IMR-90 (cell line): ENCODE data around the gene PTPRN2. TPM values are rescaled to one million over a fixed set of nuclear protein-coding genes. Genes with fewer than 3 reads are reported as not detected.
"Not testable (repeated sequence)": the region's sequence is repeated elsewhere in the genome, so short reads cannot be mapped to it uniquely, and the experiment has no call there.

Source experiments
- ATAC-seq: fragments of 200-7000 bp; cut with Tn5 transposase; 2 replicates; pipeline ENCODE4 v1.9.1; 2020; ENCODE audit warnings: low read depth, mild to moderate bottlenecking, moderate library complexity
- BruUV-seq: library from RNA; stranded (reverse); fragments of 400-500 nt; replicated peaks from 2 replicates; lab custom pipeline; 2021; lab: Mats Ljungman, UMichigan
- CTCF ChIA-PET: fragments of 300-600 bp; formaldehyde crosslinking; extraction: SDS; loops from one replicate; lab custom pipeline; 2021; ENCODE audit warnings: antibody characterized with exemption; lab: Yijun Ruan, JAX
- POLR2A ChIA-PET: fragments of 300-600 bp; sonication (Branson Sonifier 250); formaldehyde crosslinking; loops from one replicate; lab custom pipeline; 2022; ENCODE audit warnings: antibody characterized with exemption; ENCODE audit not compliant: unreplicated experiment; lab: Charles Lee
- DNase-seq: peaks from one replicate; pipeline ENCODE4 v3.0.0; 2013
- H2AFZ ChIP-seq: replicated peaks from 2 replicates; pipeline ENCODE3; 2013; ENCODE audit warnings: low read length, mild to moderate bottlenecking; ENCODE audit not compliant: poor library complexity
- H2AK5ac ChIP-seq: 2 replicates; pipeline ENCODE4 v1.6.1; 2013; ENCODE audit warnings: low read depth, low read length, inconsistent platforms
- H2AK9ac ChIP-seq: replicated peaks from 2 replicates; pipeline ENCODE3; 2013; ENCODE audit warnings: mild to moderate bottlenecking, low read depth, low read length, moderate library complexity; ENCODE audit not compliant: poor library complexity
- H2BK120ac ChIP-seq: 2 replicates; pipeline ENCODE4 v1.6.1; 2013; ENCODE audit warnings: low read depth, low read length, inconsistent platforms
- H2BK15ac ChIP-seq: 3 replicates; pipeline ENCODE4 v1.6.1; 2013; ENCODE audit warnings: low read depth, low read length, inconsistent platforms
- H2BK20ac ChIP-seq: 2 replicates; pipeline ENCODE4 v1.6.1; 2013; ENCODE audit warnings: low read depth, mild to moderate bottlenecking, inconsistent platforms, low read length, moderate library complexity
- H2BK5ac ChIP-seq: 2 replicates; pipeline ENCODE4 v1.6.1; 2013; ENCODE audit warnings: mild to moderate bottlenecking, low read depth, low read length, inconsistent platforms; ENCODE audit not compliant: poor library complexity, severe bottlenecking
- H3K14ac ChIP-seq: replicated peaks from 2 replicates; pipeline ENCODE4 v1.6.1; 2013; ENCODE audit warnings: low read depth, low read length, inconsistent platforms
- H3K18ac ChIP-seq: 2 replicates; pipeline ENCODE4 v1.6.1; 2013; ENCODE audit warnings: low read depth, low read length, control low read depth
- H3K23ac ChIP-seq: 2 replicates; pipeline ENCODE4 v1.6.1; 2013; ENCODE audit warnings: low read depth, low read length, inconsistent platforms
- H3K27ac ChIP-seq: 2 replicates; pipeline ENCODE4 v1.5.1; 2013; ENCODE audit warnings: mild to moderate bottlenecking, control low read depth, low read length; ENCODE audit not compliant: insufficient read depth
- H3K27me3 ChIP-seq: 2 replicates; pipeline ENCODE4 v1.6.1; 2013; ENCODE audit warnings: low read length; ENCODE audit not compliant: control insufficient read depth, insufficient read depth
- H3K36me3 ChIP-seq: 2 replicates; pipeline ENCODE4 v1.6.1; 2013; ENCODE audit warnings: low read length, mixed read lengths; ENCODE audit not compliant: control insufficient read depth, insufficient read depth
- H3K4ac ChIP-seq: 2 replicates; pipeline ENCODE4 v1.6.1; 2013; ENCODE audit warnings: low read depth, low read length, inconsistent platforms
- H3K4me1 ChIP-seq: 2 replicates; pipeline ENCODE4 v1.6.1; 2013; ENCODE audit warnings: low read length, mixed read lengths; ENCODE audit not compliant: control insufficient read depth, insufficient read depth
- H3K4me2 ChIP-seq: 2 replicates; pipeline ENCODE4 v1.6.1; 2013; ENCODE audit warnings: low read depth, mild to moderate bottlenecking, control low read depth, low read length, moderate library complexity
- H3K4me3 ChIP-seq: 2 replicates; pipeline ENCODE4 v1.5.1; 2013; ENCODE audit warnings: low read depth, mild to moderate bottlenecking, control low read depth, low read length, moderate library complexity; ENCODE audit not compliant: insufficient read depth
- H3K56ac ChIP-seq: 2 replicates; pipeline ENCODE4 v1.6.1; 2013; ENCODE audit warnings: low read length, inconsistent platforms; ENCODE audit not compliant: insufficient read depth; ENCODE audit errors: extremely low read depth
- H3K79me1 ChIP-seq, 2 experiments: 2 replicates each; pipeline ENCODE4 v1.6.1; 2013; ENCODE audit warnings: low read length in 2 of 2, inconsistent platforms in 1 of 2, low read depth in 1 of 2
- H3K9ac ChIP-seq: 2 replicates; pipeline ENCODE4 v1.6.1; 2013; ENCODE audit warnings: low read depth, low read length, control low read depth
- H3K9me1 ChIP-seq: 2 replicates; pipeline ENCODE4 v1.6.1; 2013; ENCODE audit warnings: low read length, inconsistent platforms; ENCODE audit not compliant: insufficient read depth
- H3K9me3 ChIP-seq: 2 replicates; pipeline ENCODE4 v1.6.1; 2013; ENCODE audit warnings: low read length; ENCODE audit not compliant: control insufficient read depth, insufficient read depth
- H4K20me1 ChIP-seq: 2 replicates; pipeline ENCODE4 v1.6.1; 2013; ENCODE audit warnings: low read length, inconsistent platforms; ENCODE audit not compliant: insufficient read depth
- H4K5ac ChIP-seq: 2 replicates; pipeline ENCODE4 v1.6.1; 2013; ENCODE audit warnings: mild to moderate bottlenecking, low read depth, low read length, control low read depth
- H4K8ac ChIP-seq, 2 experiments: 2 replicates each; pipeline ENCODE4 v1.6.1; 2013; ENCODE audit warnings: low read depth in 2 of 2, low read length in 2 of 2, control low read depth in 1 of 2, inconsistent platforms in 1 of 2
- H4K91ac ChIP-seq: 2 replicates; pipeline ENCODE4 v1.6.1; 2013; ENCODE audit warnings: low read depth, low read length, inconsistent platforms; ENCODE audit not compliant: insufficient read depth
- WGBS, 2 experiments: methylation state at CpG; one replicate each; pipeline versions ENCODE4 v1.1.5 to v1.1.7; 2013; ENCODE audit warnings: missing lambda C conversion rate in 2 of 2; ENCODE audit not compliant: insufficient read length in 1 of 2; ENCODE audit errors: extremely low coverage in 2 of 2; 5-methylcytosine and 5-hydroxymethylcytosine counted together
- dilution Hi-C: fragments of 300-500 bp; cut with HindIII; formaldehyde crosslinking; loops from one replicate; pipeline ENCODE4 v1.14.3; 2018; ENCODE audit warnings: low sequenced_read_pairs; ENCODE audit not compliant: unreplicated experiment
- in situ Hi-C: fragments of 300-500 bp; cut with MboI; formaldehyde crosslinking; loops from 3 replicates; pipeline ENCODE4 v1.14.3; 2019; ENCODE audit warnings: low sequenced_read_pairs, inconsistent platforms, mixed read lengths
- intact Hi-C: fragments of 100-400 bp; cut with micrococcal nuclease; formaldehyde crosslinking; loops from 2 replicates; pipeline ENCODE4 v1.10.0; 2022
- polyA plus RNA-seq, 3 experiments: library from polyadenylated mRNA; depleted of rRNA; stranded (reverse); fragments of >200 nt; gene quantifications; 2 replicates each; pipeline ENCODE4 v1.2.3, GENCODE V29; 2012; ENCODE audit warnings: low replicate concordance in 1 of 3
- total RNA-seq: library from RNA; depleted of rRNA; stranded (reverse); fragments of >200 nt; gene quantifications from 2 replicates; pipeline ENCODE4 v1.2.3, GENCODE V29; 2012

PTPRN2 gene
- total and polyA plus RNA-seq, 2 of the 4 experiments (the other 2 are of a cell fraction), result 0.03 TPM; not detected in 1

GRCh38 chr7:157777194-157777762 lies 810.3 kb downstream of the PTPRN2 start:
- H3K4ac ChIP-seq, POLR2A ChIA-PET, ATAC-seq, H3K23ac ChIP-seq, H4K8ac ChIP-seq, H4K91ac ChIP-seq, DNase-seq, H3K36me3 ChIP-seq, H3K79me1 ChIP-seq, H2BK120ac ChIP-seq, H3K9me1 ChIP-seq, H3K4me1 ChIP-seq, H2AFZ ChIP-seq, H3K27me3 ChIP-seq, H3K4me3 ChIP-seq, H4K20me1 ChIP-seq, in situ Hi-C loops, H2BK5ac ChIP-seq, H2BK20ac ChIP-seq, H3K27ac ChIP-seq, H2AK9ac ChIP-seq, H3K18ac ChIP-seq, H3K56ac ChIP-seq, BruUV-seq, H2BK15ac ChIP-seq, H4K5ac ChIP-seq, dilution Hi-C loops, H2AK5ac ChIP-seq, CTCF ChIA-PET, H3K4me2 ChIP-seq, H3K14ac ChIP-seq, intact Hi-C loops, H3K9ac ChIP-seq: not testable (repeated sequence)
- 20% methylated on average over 1 of the region's 16 CpGs; no CpG with 5 or more reads in 1 of the 2 experiments for WGBS, 2 experiments
- H3K9me3 ChIP-seq, result peaks cover 79% of the 10 kb centered on the region
